Measurements from ENCODE around the gene FCRLA. TPM values are rescaled to one million over a fixed set of nuclear protein-coding genes. Genes with fewer than 3 reads are reported as not detected.

Gene FCRLA
- total RNA-seq, 1 experiment from 2014 or later = not detected

- no TSS peak for BruUV-seq (replicated peaks)
- intact Hi-C loops (cut with micrococcal nuclease; ENCODE audit: unreplicated experiment) = no loop called here
- Mint-ChIP-seq H3K27me3 (ENCODE audit: unreplicated experiment) (peaks cover 37% of the 10 kb centered on the region), H3K27ac (ENCODE audit: unreplicated experiment) (no peak overlapping the region), H3K9me3 (ENCODE audit: low read depth, unreplicated experiment) (no peaks in the 10 kb centered on the region), H3K4me3 (ENCODE audit: low read depth, unreplicated experiment) (no peak overlapping the region), H3K4me1 (ENCODE audit: low read depth, unreplicated experiment) (peaks cover 38% of the 10 kb centered on the region), H3K36me3 (ENCODE audit: insufficient read depth, unreplicated experiment) (peaks cover 6% of the 10 kb centered on the region)
- CTCF ChIA-PET = no interaction called here
- no peak for DNase-seq
- no peak for TF ChIP-seq CTCF (IDR thresholded peaks at IDR 0.05; ENCODE audit: unreplicated experiment)
Measured at GRCh38 chr1:161720422-161720821, 13.4 kb downstream of the FCRLA start.

GRCh38 chr1:161720956-161721737 is 14.1 kb downstream of the FCRLA start, which contains the start of gene FCRLB:
Gene FCRLB (plus strand): TSS chr1:161721544. CDS start chr1:161722673, 1,129 bp downstream.
- Mint-ChIP-seq H3K27ac (ENCODE audit: unreplicated experiment) (no peak within 1 kb of the TSS), H3K4me1 (ENCODE audit: low read depth, unreplicated experiment) (peaks cover 43% of the 10 kb centered on the region), H3K27me3 (ENCODE audit: unreplicated experiment) (peaks cover 30% of the 10 kb centered on the region), H3K4me3 (ENCODE audit: low read depth, unreplicated experiment) (no peak within 1 kb of the TSS), H3K36me3 (ENCODE audit: insufficient read depth, unreplicated experiment) (peaks cover 13% of the 10 kb centered on the region), H3K9me3 (ENCODE audit: low read depth, unreplicated experiment) (no peaks in the 10 kb centered on the region)
- CTCF ChIA-PET = interaction anchor here (0.8 to 1.6 kb wide), 2 partner anchors 13 to 16 kb away, joined by 3 to 5 read pairs; no protein-coding TSS in a partner anchor
- no peak for DNase-seq
- intact Hi-C loops (cut with micrococcal nuclease; ENCODE audit: unreplicated experiment) = no loop called here
- BruUV-seq (replicated peaks) = no TSS peak
- no peak for TF ChIP-seq CTCF (IDR thresholded peaks at IDR 0.05; ENCODE audit: unreplicated experiment)

GRCh38 chr1:161721738-161722343 is 14.8 kb downstream of the FCRLA start:
- CTCF ChIA-PET = interaction anchor here (0.6 to 1.6 kb wide), 3 partner anchors 12 to 613 kb away, joined by 3 to 5 read pairs (median 3); no protein-coding TSS in a partner anchor
- Mint-ChIP-seq H3K27me3 (ENCODE audit: unreplicated experiment) (peaks cover 23% of the 10 kb centered on the region), H3K9me3 (ENCODE audit: low read depth, unreplicated experiment) (no peaks in the 10 kb centered on the region), H3K27ac (ENCODE audit: unreplicated experiment) (no peak overlapping the region), H3K4me1 (ENCODE audit: low read depth, unreplicated experiment) (peaks cover 43% of the 10 kb centered on the region), H3K4me3 (ENCODE audit: low read depth, unreplicated experiment) (no peak overlapping the region), H3K36me3 (ENCODE audit: insufficient read depth, unreplicated experiment) (peaks cover 20% of the 10 kb centered on the region)
- TF ChIP-seq CTCF (IDR thresholded peaks at IDR 0.05; ENCODE audit: unreplicated experiment) = no peak
- BruUV-seq (replicated peaks) = no TSS peak
- no peak for DNase-seq
- intact Hi-C loops (cut with micrococcal nuclease; ENCODE audit: unreplicated experiment) = no loop called here

GRCh38 chr1:161722406-161722805 is 15.4 kb downstream of the FCRLA start:
- no peak for TF ChIP-seq CTCF (IDR thresholded peaks at IDR 0.05; ENCODE audit: unreplicated experiment)
- DNase-seq = no peak
- Mint-ChIP-seq H3K27me3 (ENCODE audit: unreplicated experiment) (peaks cover 17% of the 10 kb centered on the region), H3K27ac (ENCODE audit: unreplicated experiment) (no peak overlapping the region), H3K4me1 (ENCODE audit: low read depth, unreplicated experiment) (peaks cover 43% of the 10 kb centered on the region), H3K9me3 (ENCODE audit: low read depth, unreplicated experiment) (no peaks in the 10 kb centered on the region), H3K36me3 (ENCODE audit: insufficient read depth, unreplicated experiment) (peaks cover 26% of the 10 kb centered on the region), H3K4me3 (ENCODE audit: low read depth, unreplicated experiment) (no peak overlapping the region)
- no TSS peak for BruUV-seq (replicated peaks)
- CTCF ChIA-PET = interaction anchor here (0.6 to 1.6 kb wide), 3 partner anchors 12 to 613 kb away, joined by 3 to 5 read pairs (median 3); no protein-coding TSS in a partner anchor
- intact Hi-C loops (cut with micrococcal nuclease; ENCODE audit: unreplicated experiment) = no loop called here
